HL-60 (cell line): ENCODE data around the gene MOB3B.

Experiments used
- DNase-seq, 2 experiments: peaks; one replicate each; pipeline ENCODE4 v3.0.0-alpha.2; 2010 to 2020; ENCODE audit warnings: low read depth in 1 of 2, low spot score in 1 of 2
- H3K27ac ChIP-seq: fragments of 250-450 bp; sonication (Bioruptor Pico); replicated peaks from 2 replicates; pipeline ENCODE4 v1.5.1; 2020; ENCODE audit warnings: mild to moderate bottlenecking, moderate library complexity
- H3K27me3 ChIP-seq: fragments of 250-450 bp; sonication (Bioruptor Pico); 2 replicates; pipeline ENCODE4 v1.5.1; 2021; ENCODE audit warnings: mild to moderate bottlenecking, moderate library complexity; ENCODE audit not compliant: insufficient read depth, poor library complexity, severe bottlenecking
- H3K4me3 ChIP-seq: replicated peaks from 2 replicates; pipeline ENCODE4 v1.5.1; 2011; ENCODE audit warnings: mild to moderate bottlenecking, control low read depth, low read length; ENCODE audit not compliant: insufficient read depth
- CTCF ChIP-seq: IDR thresholded peaks from one replicate; pipeline ENCODE4 v1.5.1; 2011; ENCODE audit warnings: low read length, control low read depth, inconsistent platforms; ENCODE audit not compliant: insufficient read depth
- GABPA ChIP-seq: IDR thresholded peaks from 2 replicates; pipeline ENCODE4 v1.6.1; 2012; ENCODE audit warnings: low read depth
- POLR2AphosphoS5 ChIP-seq: IDR thresholded peaks from 2 replicates; pipeline ENCODE4 v1.6.1; 2012; ENCODE audit warnings: low read depth
- REST ChIP-seq: IDR thresholded peaks from 2 replicates; pipeline ENCODE4 v1.6.1; 2012; ENCODE audit warnings: low read depth; ENCODE audit not compliant: insufficient replicate concordance
- SPI1 ChIP-seq: IDR thresholded peaks from 2 replicates; pipeline ENCODE4 v1.6.1; 2012; ENCODE audit warnings: low read depth, mild to moderate bottlenecking, borderline replicate concordance

Gene MOB3B

DNA sequence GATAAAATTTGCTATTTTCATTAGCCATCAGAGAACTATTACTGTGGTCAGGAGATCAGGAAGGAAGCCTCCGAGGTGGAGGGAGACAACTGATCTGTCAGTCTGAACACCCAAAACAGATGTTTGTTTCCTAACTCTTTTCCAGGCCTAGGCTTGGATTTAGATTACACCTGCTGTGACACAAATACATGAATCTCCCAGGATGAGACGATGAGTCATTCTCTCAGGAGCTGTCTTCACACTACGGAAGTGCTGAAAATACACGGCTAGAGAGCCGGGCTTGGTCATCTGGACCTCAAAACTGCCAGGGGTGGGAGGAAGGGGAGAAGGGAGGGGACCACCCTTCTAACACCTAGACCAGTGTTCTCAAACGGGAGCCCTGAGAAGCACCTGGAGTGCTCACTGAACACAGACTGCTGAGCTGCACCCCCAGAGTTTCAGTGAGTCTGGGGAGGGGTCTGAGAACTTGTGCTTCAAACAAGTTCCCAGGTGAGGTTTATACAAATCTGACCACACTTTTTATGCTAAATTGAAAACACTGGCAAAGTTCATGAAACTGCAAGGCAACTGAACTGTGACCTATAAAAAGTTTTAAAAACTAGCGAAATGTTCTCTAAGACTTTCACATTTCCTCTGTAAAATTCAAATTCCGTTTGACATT, 152.3 kb downstream of the MOB3B start:
- Histone ChIP-seq H3K27ac (no peak overlapping the region), H3K27me3 (no peaks in the 10 kb centered on the region), H3K4me3 (no peak overlapping the region)
- no peak for DNase-seq
- no peak for TF ChIP-seq CTCF
- TF ChIP-seq SPI1 = no peak
- no peak for TF ChIP-seq GABPA
- no peak for TF ChIP-seq POLR2AphosphoS5
- no peak for TF ChIP-seq REST

- no peaks in the 10 kb centered on the region for H3K27me3 ChIP-seq
- no peak overlapping the region for H3K27ac ChIP-seq
- TF ChIP-seq POLR2AphosphoS5 (no peak), CTCF (no peak), GABPA (no peak), REST (no peak)
- no peak overlapping the region for H3K4me3 ChIP-seq
- DNase-seq = no peak
These were observed 155.8 kb downstream of the MOB3B start for GRCh38 chr9:27373851-27374250.

DNA sequence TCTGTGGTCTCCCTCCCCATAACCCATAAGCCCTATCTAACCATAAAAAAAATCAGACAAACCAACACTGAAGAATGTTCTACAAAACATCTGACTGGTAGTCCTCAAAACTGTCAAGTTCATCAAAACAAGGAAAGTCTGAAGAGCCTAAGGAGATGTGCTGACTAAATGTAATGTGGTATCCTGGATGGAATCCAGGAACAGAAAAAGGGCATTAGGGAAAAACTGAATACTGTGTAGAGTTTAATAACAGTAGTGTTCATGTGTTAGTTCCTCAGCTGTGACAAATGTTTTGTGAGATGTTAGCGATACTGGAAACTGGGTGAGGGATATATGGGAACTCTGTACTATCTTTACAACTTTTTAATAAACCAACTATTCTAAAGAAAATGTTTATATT, 157.0 kb downstream of the MOB3B start:
- no peak overlapping the region for H3K27ac ChIP-seq
- no peaks in the 10 kb centered on the region for H3K27me3 ChIP-seq
- TF ChIP-seq GABPA (no peak), SPI1 (no peak), REST (no peak)
- H3K4me3 ChIP-seq = no peak overlapping the region
- DNase-seq = no peak

GRCh38 chr9:27371382-27371781, 158.2 kb downstream of the MOB3B start:
- no peak overlapping the region for H3K4me3 ChIP-seq
- no peak overlapping the region for H3K27ac ChIP-seq
- no peak for DNase-seq
- TF ChIP-seq GABPA (no peak), POLR2AphosphoS5 (no peak), SPI1 (no peak), CTCF (no peak), REST (no peak)
- H3K27me3 ChIP-seq = no peaks in the 10 kb centered on the region
